SK-N-SH (cell line): ENCODE measurements around the gene LSG1. TPM values are rescaled to one million over a fixed set of nuclear protein-coding genes. Genes with fewer than 3 reads are reported as not detected.

Experiments
- CTCF ChIA-PET: fragments of 300-600, 350-600 bp; formaldehyde crosslinking; extraction: SDS; loops from one replicate; lab custom pipeline; 2021; lab: Yijun Ruan, JAX
- POLR2A ChIA-PET: fragments of 350-600 bp; sonication (Branson Sonifier 250); formaldehyde crosslinking; extraction: SDS; loops from one replicate; lab custom pipeline; 2020; ENCODE audit warnings: antibody characterized with exemption, inconsistent platforms; lab: Yijun Ruan, JAX
- DNase-seq: peaks from one replicate; pipeline ENCODE4 v3.0.0; 2012
- H2AFZ ChIP-seq: fragments of 200-600 bp; sonication (generic); 2 replicates; pipeline ENCODE4 v1.8.1; 2016; ENCODE audit warnings: antibody characterized with exemption, mild to moderate bottlenecking, low read depth
- H3F3A ChIP-seq: fragments of 200-600 bp; sonication (generic); replicated peaks from 2 replicates; pipeline ENCODE3; 2016; ENCODE audit warnings: antibody characterized with exemption, mild to moderate bottlenecking; ENCODE audit not compliant: insufficient read depth
- H3K27ac ChIP-seq, 2 experiments: fragments of 200-500 bp in 1 of 2; fragments of 200-600 bp in 1 of 2; sonication (Bioruptor generic) in 1 of 2; sonication (generic), shearing (Covaris generic) in 1 of 2; 2 replicates each; pipeline versions ENCODE4 v1.5.1 to v1.6.1; 2014 to 2016; ENCODE audit warnings: low read depth in 2 of 2, inconsistent platforms in 1 of 2, low read length in 1 of 2, mild to moderate bottlenecking in 1 of 2, mixed read lengths in 1 of 2
- H3K27me3 ChIP-seq: fragments of 200-600 bp; sonication (generic), shearing (Covaris generic); 2 replicates; pipeline ENCODE4 v1.6.1; 2016; ENCODE audit warnings: mixed run types; ENCODE audit not compliant: insufficient read depth
- H3K36me3 ChIP-seq, 2 experiments: fragments of 200-500 bp in 1 of 2; fragments of 200-600 bp in 1 of 2; sonication (Bioruptor generic) in 1 of 2; sonication (generic) in 1 of 2; replicated peaks in 1 of 2; 2 replicates each; pipeline versions ENCODE3 to v1.5.1; 2014 to 2016; ENCODE audit warnings: low read length in 1 of 2, mild to moderate bottlenecking in 1 of 2; ENCODE audit not compliant: insufficient read depth in 2 of 2, control insufficient read depth in 1 of 2
- H3K4me1 ChIP-seq, 2 experiments: fragments of 200-500 bp in 1 of 2; fragments of 200-600 bp in 1 of 2; sonication (Bioruptor generic) in 1 of 2; sonication (generic), shearing (Covaris generic) in 1 of 2; 2 replicates each; pipeline versions ENCODE4 v1.5.1 to v1.6.1; 2014 to 2016; ENCODE audit warnings: low read depth in 1 of 2, low read length in 1 of 2, mixed run types in 1 of 2; ENCODE audit not compliant: insufficient read depth in 2 of 2, control insufficient read depth in 1 of 2
- H3K4me2 ChIP-seq: fragments of 200-600 bp; sonication (generic), shearing (Covaris generic); 2 replicates; pipeline ENCODE4 v1.6.1; 2017; ENCODE audit warnings: mixed run types
- H3K4me3 ChIP-seq, 2 experiments: fragments of 200-500 bp in 1 of 2; fragments of 200-600 bp in 1 of 2; sonication (Bioruptor generic) in 1 of 2; sonication (generic), shearing (Covaris generic) in 1 of 2; 2 replicates each; pipeline versions ENCODE4 v1.5.1 to v1.8.1; 2014 to 2016; ENCODE audit warnings: low read depth in 2 of 2, inconsistent platforms in 1 of 2, low read length in 1 of 2, mild to moderate bottlenecking in 1 of 2, mixed read lengths in 1 of 2, moderate library complexity in 1 of 2
- H3K79me2 ChIP-seq: fragments of 200-600 bp; sonication (generic); 2 replicates; pipeline ENCODE4 v1.8.1; 2017; ENCODE audit warnings: mild to moderate bottlenecking; ENCODE audit not compliant: insufficient read depth
- H3K9ac ChIP-seq: fragments of 200-600 bp; sonication (generic); 2 replicates; pipeline ENCODE4 v1.6.1; 2017; ENCODE audit warnings: mixed run types
- H3K9me2 ChIP-seq: fragments of 200-600 bp; sonication (generic); 2 replicates; pipeline ENCODE4 v1.6.1; 2017; ENCODE audit warnings: mixed run types
- H3K9me3 ChIP-seq: fragments of 200-600 bp; sonication (generic); 2 replicates; pipeline ENCODE4 v1.6.1; 2017; ENCODE audit warnings: mixed run types, mild to moderate bottlenecking, moderate library complexity
- H4K20me1 ChIP-seq: fragments of 200-600 bp; sonication (generic); 2 replicates; pipeline ENCODE4 v1.6.1; 2017; ENCODE audit warnings: mild to moderate bottlenecking, mixed run types; ENCODE audit not compliant: insufficient read depth
- ELF1 ChIP-seq: IDR thresholded peaks from 2 replicates; pipeline ENCODE4 v1.4.0; 2012
- EP300 ChIP-seq, 2 experiments: IDR thresholded peaks; 2 replicates each; pipeline versions ENCODE4 v1.4.0 to v1.6.1; 2012; ENCODE audit warnings: borderline replicate concordance in 1 of 2, low read depth in 1 of 2, low read length in 1 of 2
- FOSL2 ChIP-seq: IDR thresholded peaks from 2 replicates; pipeline ENCODE4 v1.4.0; 2012; ENCODE audit warnings: low read depth, mild to moderate bottlenecking, moderate library complexity, borderline replicate concordance
- FOXJ3 ChIP-seq: sonication (generic); formaldehyde crosslinking; IDR thresholded peaks from 2 replicates; pipeline ENCODE4 v1.5.1; 2020; ENCODE audit warnings: mild to moderate bottlenecking, missing genetic modification reagents
- FOXM1 ChIP-seq: IDR thresholded peaks from 2 replicates; pipeline ENCODE4 v1.4.0; 2012; ENCODE audit warnings: low read depth, mild to moderate bottlenecking
- GATA2 ChIP-seq: sonication (generic); formaldehyde crosslinking; IDR thresholded peaks from 2 replicates; pipeline ENCODE4 v1.5.0; 2020; ENCODE audit warnings: mild to moderate bottlenecking, missing genetic modification reagents
- JUND ChIP-seq: IDR thresholded peaks from 2 replicates; pipeline ENCODE4 v1.4.0; 2012
- MAX ChIP-seq: IDR thresholded peaks from 2 replicates; pipeline ENCODE4 v1.4.0; 2012; ENCODE audit warnings: low read depth
- MXI1 ChIP-seq: IDR thresholded peaks from 2 replicates; pipeline ENCODE4 v1.6.1; 2012; ENCODE audit warnings: mild to moderate bottlenecking, low read depth, low read length, improper control_type of control experiment
- NFIC ChIP-seq: IDR thresholded peaks from 2 replicates; pipeline ENCODE4 v1.4.0; 2012; ENCODE audit warnings: borderline replicate concordance
- NRF1 ChIP-seq: IDR thresholded peaks from 2 replicates; pipeline ENCODE4 v1.6.1; 2012; ENCODE audit warnings: low read depth, mild to moderate bottlenecking, low read length
- PBX3 ChIP-seq: IDR thresholded peaks from 2 replicates; pipeline ENCODE4; 2012
- RAD21 ChIP-seq: IDR thresholded peaks from 2 replicates; pipeline ENCODE4 v1.6.1; 2012; ENCODE audit warnings: mild to moderate bottlenecking, low read length
- RCOR1 ChIP-seq: fragments of 150-350 bp; IDR thresholded peaks from 2 replicates; pipeline ENCODE4 v1.6.1; 2017; ENCODE audit warnings: antibody characterized with exemption, low read length
- RFX5 ChIP-seq: IDR thresholded peaks from 2 replicates; pipeline ENCODE4 v1.6.1; 2012; ENCODE audit warnings: mild to moderate bottlenecking, improper control_type of control experiment, low read length
- RXRA ChIP-seq: IDR thresholded peaks from 2 replicates; pipeline ENCODE4 v1.4.0; 2012; ENCODE audit warnings: low read depth, mild to moderate bottlenecking, borderline replicate concordance
- SIN3A ChIP-seq: IDR thresholded peaks from 2 replicates; pipeline ENCODE4 v1.6.1; 2012; ENCODE audit warnings: low read depth, mild to moderate bottlenecking, low read length, moderate library complexity, borderline replicate concordance
- SMC3 ChIP-seq: IDR thresholded peaks from 2 replicates; pipeline ENCODE4 v1.6.1; 2012; ENCODE audit warnings: low read depth, low read length, improper control_type of control experiment
- TAF1 ChIP-seq: IDR thresholded peaks from 2 replicates; pipeline ENCODE4 v1.6.1; 2012; ENCODE audit warnings: low read depth, mild to moderate bottlenecking, low read length, moderate library complexity, borderline replicate concordance
- TCF12 ChIP-seq: IDR thresholded peaks from 2 replicates; pipeline ENCODE4 v1.4.0; 2012
- TEAD4 ChIP-seq: IDR thresholded peaks from 2 replicates; pipeline ENCODE4 v1.4.0; 2012; ENCODE audit warnings: mild to moderate bottlenecking, borderline replicate concordance; ENCODE audit not compliant: insufficient read depth
- USF2 ChIP-seq: fragments of 150-350 bp; IDR thresholded peaks from 2 replicates; pipeline ENCODE4 v1.6.1; 2017; ENCODE audit warnings: antibody characterized with exemption, low read length, low read depth, borderline replicate concordance
- ZBTB33 ChIP-seq: IDR thresholded peaks from 2 replicates; pipeline ENCODE4 v1.4.0; 2012; ENCODE audit warnings: low read depth, borderline replicate concordance
- WGBS: methylation state at CpG from one replicate; pipeline ENCODE4 v1.1.6; 2017; ENCODE audit warnings: low lambda C conversion rate; 5-methylcytosine and 5-hydroxymethylcytosine counted together
- polyA plus RNA-seq, 3 experiments: library from polyadenylated mRNA; depleted of rRNA; stranded (reverse); fragments of >200 nt; gene quantifications; 2 replicates each; pipeline ENCODE4 v1.2.3, GENCODE V29; 2012
- TF ChIP-seq, protein P1 (sequence below): IDR thresholded peaks from 2 replicates; pipeline ENCODE4 v1.6.1; 2012; ENCODE audit warnings: mild to moderate bottlenecking, low read depth, low read length, moderate library complexity
- TF ChIP-seq, protein P2 (sequence below): fragments of 200-600 bp; sonication (generic); IDR thresholded peaks from 2 replicates; pipeline ENCODE4 v1.6.1; 2017; ENCODE audit warnings: antibody characterized with exemption, mild to moderate bottlenecking, moderate library complexity

LSG1 gene
- polyA plus RNA-seq, 1 of the 3 experiments (the other 2 are of a cell fraction), result 35.1 TPM

DNA sequence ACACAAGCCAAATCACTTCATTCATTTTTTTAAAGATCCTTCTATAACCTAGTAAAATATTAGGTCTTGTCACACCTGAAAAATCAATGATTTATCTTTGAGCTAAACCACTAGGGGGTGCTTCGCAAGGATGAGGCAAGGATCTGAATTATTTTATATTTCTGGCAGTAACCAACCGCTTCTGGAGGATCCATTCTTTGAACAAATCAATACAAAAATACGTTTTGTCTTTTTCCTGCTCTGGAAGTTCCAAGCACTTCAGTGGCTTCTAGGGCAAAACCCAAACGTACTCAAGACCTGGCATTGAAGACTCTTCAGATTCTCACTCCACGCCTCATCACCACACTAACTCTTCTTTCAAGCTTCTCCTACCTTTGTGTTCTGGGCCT, 486 bp downstream of the LSG1 start:
- Histone ChIP-seq H3K27ac (peak overlapping the region; percentile 83 to 92), H3K9me2 (no peaks in the 10 kb centered on the region), H4K20me1 (peaks cover 15% of the 10 kb centered on the region), H2AFZ (peak overlapping the region; percentile 69; the same call in 1 of the 2 replicates), H3K4me3 (peak overlapping the region; percentile 94 to 95), H3K4me2 (peak overlapping the region; percentile 73), H3F3A (no peaks in the 10 kb centered on the region), H3K36me3 (peaks cover 16 to 23% of the 10 kb centered on the region in 2 experiments), H3K27me3 (no peaks in the 10 kb centered on the region), H3K9ac (peak overlapping the region; percentile 78), H3K9me3 (no peaks in the 10 kb centered on the region), H3K4me1 (peaks cover 10 to 12% of the 10 kb centered on the region in 2 experiments; a peak in 3 of 4 replicates), H3K79me2 (peaks cover 52% of the 10 kb centered on the region)
- DNase-seq, result peak; percentile 58
- ChIA-PET CTCF (interaction anchor here (0.7 to 5.9 kb wide), 51 partner anchors 11 to 910 kb away, joined by 3 to 69 read pairs (median 4); partner anchors contain the start of genes TMEM44 and XXYLT1), POLR2A (interaction anchor here (1.2 to 2.4 kb wide), 5 partner anchors 11 to 771 kb away, joined by 4 to 12 read pairs (median 5); partner anchors contain the start of genes ACAP2, FAM43A and TMEM44)
- TF ChIP-seq RCOR1, result no peak
- TF ChIP-seq GATA2 (CRISPR knock-in tag), result no peak
- no peak for TF ChIP-seq SIN3A
- TF ChIP-seq, protein P1, sequence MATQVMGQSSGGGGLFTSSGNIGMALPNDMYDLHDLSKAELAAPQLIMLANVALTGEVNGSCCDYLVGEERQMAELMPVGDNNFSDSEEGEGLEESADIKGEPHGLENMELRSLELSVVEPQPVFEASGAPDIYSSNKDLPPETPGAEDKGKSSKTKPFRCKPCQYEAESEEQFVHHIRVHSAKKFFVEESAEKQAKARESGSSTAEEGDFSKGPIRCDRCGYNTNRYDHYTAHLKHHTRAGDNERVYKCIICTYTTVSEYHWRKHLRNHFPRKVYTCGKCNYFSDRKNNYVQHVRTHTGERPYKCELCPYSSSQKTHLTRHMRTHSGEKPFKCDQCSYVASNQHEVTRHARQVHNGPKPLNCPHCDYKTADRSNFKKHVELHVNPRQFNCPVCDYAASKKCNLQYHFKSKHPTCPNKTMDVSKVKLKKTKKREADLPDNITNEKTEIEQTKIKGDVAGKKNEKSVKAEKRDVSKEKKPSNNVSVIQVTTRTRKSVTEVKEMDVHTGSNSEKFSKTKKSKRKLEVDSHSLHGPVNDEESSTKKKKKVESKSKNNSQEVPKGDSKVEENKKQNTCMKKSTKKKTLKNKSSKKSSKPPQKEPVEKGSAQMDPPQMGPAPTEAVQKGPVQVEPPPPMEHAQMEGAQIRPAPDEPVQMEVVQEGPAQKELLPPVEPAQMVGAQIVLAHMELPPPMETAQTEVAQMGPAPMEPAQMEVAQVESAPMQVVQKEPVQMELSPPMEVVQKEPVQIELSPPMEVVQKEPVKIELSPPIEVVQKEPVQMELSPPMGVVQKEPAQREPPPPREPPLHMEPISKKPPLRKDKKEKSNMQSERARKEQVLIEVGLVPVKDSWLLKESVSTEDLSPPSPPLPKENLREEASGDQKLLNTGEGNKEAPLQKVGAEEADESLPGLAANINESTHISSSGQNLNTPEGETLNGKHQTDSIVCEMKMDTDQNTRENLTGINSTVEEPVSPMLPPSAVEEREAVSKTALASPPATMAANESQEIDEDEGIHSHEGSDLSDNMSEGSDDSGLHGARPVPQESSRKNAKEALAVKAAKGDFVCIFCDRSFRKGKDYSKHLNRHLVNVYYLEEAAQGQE, result no peak
- no peak for TF ChIP-seq RFX5
- no peak for TF ChIP-seq FOXJ3
- TF ChIP-seq RXRA, result no peak
- TF ChIP-seq FOXM1, result no peak
- TF ChIP-seq, protein P2, sequence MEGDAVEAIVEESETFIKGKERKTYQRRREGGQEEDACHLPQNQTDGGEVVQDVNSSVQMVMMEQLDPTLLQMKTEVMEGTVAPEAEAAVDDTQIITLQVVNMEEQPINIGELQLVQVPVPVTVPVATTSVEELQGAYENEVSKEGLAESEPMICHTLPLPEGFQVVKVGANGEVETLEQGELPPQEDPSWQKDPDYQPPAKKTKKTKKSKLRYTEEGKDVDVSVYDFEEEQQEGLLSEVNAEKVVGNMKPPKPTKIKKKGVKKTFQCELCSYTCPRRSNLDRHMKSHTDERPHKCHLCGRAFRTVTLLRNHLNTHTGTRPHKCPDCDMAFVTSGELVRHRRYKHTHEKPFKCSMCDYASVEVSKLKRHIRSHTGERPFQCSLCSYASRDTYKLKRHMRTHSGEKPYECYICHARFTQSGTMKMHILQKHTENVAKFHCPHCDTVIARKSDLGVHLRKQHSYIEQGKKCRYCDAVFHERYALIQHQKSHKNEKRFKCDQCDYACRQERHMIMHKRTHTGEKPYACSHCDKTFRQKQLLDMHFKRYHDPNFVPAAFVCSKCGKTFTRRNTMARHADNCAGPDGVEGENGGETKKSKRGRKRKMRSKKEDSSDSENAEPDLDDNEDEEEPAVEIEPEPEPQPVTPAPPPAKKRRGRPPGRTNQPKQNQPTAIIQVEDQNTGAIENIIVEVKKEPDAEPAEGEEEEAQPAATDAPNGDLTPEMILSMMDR, result peak; percentile 83
- no peak for TF ChIP-seq NFIC
- TF ChIP-seq ZBTB33, result no peak
- TF ChIP-seq EP300 (IDR thresholded peaks at IDR 0.05; ENCODE audit: borderline replicate concordance in 1 of 2, low read depth in 1 of 2, low read length in 1 of 2), result no peak
- TF ChIP-seq MXI1, result no peak
- TF ChIP-seq JUND, result no peak
- TF ChIP-seq TEAD4, result no peak
- TF ChIP-seq NRF1, result no peak
- no peak for TF ChIP-seq PBX3
- no peak for TF ChIP-seq MAX
- TF ChIP-seq RAD21, result peak; percentile 38
- no peak for TF ChIP-seq TCF12
- TF ChIP-seq ELF1, result no peak
- TF ChIP-seq FOSL2, result no peak
- TF ChIP-seq USF2, result no peak
- TF ChIP-seq TAF1, result no peak
- peak; percentile 50; the same call in 1 of the 2 replicates for TF ChIP-seq SMC3
- 4% methylated on average over 5 of the region's 5 CpGs for WGBS
